HepG2 (cell line): ENCODE measurements around the gene SEBOX. TPM values are rescaled to one million over a fixed set of nuclear protein-coding genes. Genes with fewer than 3 reads are reported as not detected.

Experiments used
- ARID5B ChIP-seq: IDR thresholded peaks from 2 replicates; pipeline ENCODE4 v1.4.0; 2020; ENCODE audit warnings: mild to moderate bottlenecking, missing genetic modification reagents
- ATF7 ChIP-seq, 2 experiments: fragments of 450-650 bp in 1 of 2; sonication (generic) in 1 of 2; formaldehyde crosslinking in 1 of 2; IDR thresholded peaks; 2 replicates each; pipeline versions ENCODE4 v1.4.0 to v1.6.1; 2016 to 2020; ENCODE audit warnings: antibody characterized with exemption in 1 of 2, mild to moderate bottlenecking in 1 of 2, missing genetic modification reagents in 1 of 2
- BHLHE40 ChIP-seq: IDR thresholded peaks from 2 replicates; pipeline ENCODE4 v1.6.1; 2011; ENCODE audit warnings: low read length, improper control_type of control experiment
- CBX5 ChIP-seq: sonication (generic); formaldehyde crosslinking; IDR thresholded peaks from 2 replicates; pipeline ENCODE4 v1.4.0; 2020; ENCODE audit warnings: missing genetic modification reagents, borderline replicate concordance
- CEBPG ChIP-seq: IDR thresholded peaks from 2 replicates; pipeline ENCODE4 v1.6.1; 2016
- CREB1 ChIP-seq, 2 experiments: fragments of 450-650 bp in 1 of 2; IDR thresholded peaks; 2 replicates each; pipeline ENCODE4 v1.6.1; 2016 to 2017; ENCODE audit warnings: control low read depth in 1 of 2, mild to moderate bottlenecking in 1 of 2, missing compliant biosample characterization in 1 of 2, missing genetic modification characterization in 1 of 2
- FOSL2 ChIP-seq: sonication (generic); formaldehyde crosslinking; IDR thresholded peaks from 2 replicates; pipeline ENCODE4 v1.4.0; 2020; ENCODE audit warnings: missing genetic modification reagents
- FOXA3 ChIP-seq: IDR thresholded peaks from 2 replicates; pipeline ENCODE4 v1.6.1; 2016; ENCODE audit warnings: missing genetic modification reagents, missing compliant biosample characterization
- HDAC2 ChIP-seq: sonication (generic); formaldehyde crosslinking; IDR thresholded peaks from 2 replicates; pipeline ENCODE4 v1.4.0; 2020; ENCODE audit warnings: missing genetic modification reagents
- HMG20A ChIP-seq: IDR thresholded peaks from 2 replicates; pipeline ENCODE4 v1.6.1; 2016; ENCODE audit warnings: borderline replicate concordance
- HOXD1 ChIP-seq: sonication (generic); formaldehyde crosslinking; IDR thresholded peaks from 2 replicates; pipeline ENCODE4 v1.5.0; 2020; ENCODE audit warnings: missing genetic modification reagents
- MYPOP ChIP-seq: sonication (generic); formaldehyde crosslinking; IDR thresholded peaks from 2 replicates; pipeline ENCODE4 v1.8.1; 2023; ENCODE audit warnings: mild to moderate bottlenecking, moderate library complexity, missing genetic modification reagents
- NFKBIZ ChIP-seq: IDR thresholded peaks from 2 replicates; pipeline ENCODE4 v1.6.1; 2018; ENCODE audit warnings: missing genetic modification reagents, missing compliant biosample characterization
- NR2C2 ChIP-seq: sonication (generic); formaldehyde crosslinking; IDR thresholded peaks from 2 replicates; pipeline ENCODE4 v1.4.0; 2020; ENCODE audit warnings: missing genetic modification reagents, mild to moderate bottlenecking, moderate library complexity, borderline replicate concordance
- SETDB1 ChIP-seq: sonication (generic); formaldehyde crosslinking; IDR thresholded peaks from 2 replicates; pipeline ENCODE4 v1.5.1; 2020; ENCODE audit warnings: missing genetic modification reagents, mild to moderate bottlenecking, borderline replicate concordance
- SMARCE1 ChIP-seq: fragments of 450-650 bp; IDR thresholded peaks from 2 replicates; pipeline ENCODE4 v1.6.1; 2017; ENCODE audit warnings: borderline replicate concordance
- SP140L ChIP-seq: sonication (generic); formaldehyde crosslinking; IDR thresholded peaks from 2 replicates; pipeline ENCODE4 v1.4.0; 2020; ENCODE audit warnings: missing genetic modification reagents, borderline replicate concordance
- SRSF9 ChIP-seq: fragments of 200-400 bp; formaldehyde crosslinking; IDR thresholded peaks from 2 replicates; pipeline ENCODE4 v1.6.1; 2018; ENCODE audit warnings: borderline replicate concordance, mild to moderate bottlenecking, low read depth, low read length; ENCODE audit not compliant: insufficient read depth, poor library complexity, severe bottlenecking
- TEAD3 ChIP-seq: optimal IDR thresholded peaks from 2 replicates; pipeline ENCODE3; 2016; ENCODE audit warnings: borderline replicate concordance
- THAP11 ChIP-seq: IDR thresholded peaks from 2 replicates; pipeline ENCODE4 v1.6.1; 2016; ENCODE audit warnings: missing biosample characterization, missing genetic modification reagents
- ZBTB21 ChIP-seq: sonication (generic); formaldehyde crosslinking; IDR thresholded peaks from 2 replicates; pipeline ENCODE4 v1.4.0; 2020; ENCODE audit warnings: missing genetic modification reagents
- ZNF879 ChIP-seq: sonication (generic); formaldehyde crosslinking; IDR thresholded peaks from 2 replicates; pipeline ENCODE4 v1.8.1; 2023; ENCODE audit warnings: missing genetic modification reagents
- polyA plus RNA-seq, 8 experiments: library from polyadenylated mRNA; depleted of rRNA in 3 of 8; stranded (reverse) in 7 of 8; unstranded in 1 of 8; fragments of >200 nt; fragmentation: Illumina TruSeq in 4 of 8; extraction: Trizol in 4 of 8; gene quantifications; 2 replicates each; pipeline versions ENCODE4 v1.2.1 to v1.2.3, GENCODE V29; 2011 to 2016; ENCODE audit warnings: low read depth in 4 of 8, missing spikeins in 1 of 8, mixed read lengths in 1 of 8; ENCODE audit not compliant: insufficient read depth in 1 of 8
- total RNA-seq, 5 experiments: library from RNA; depleted of rRNA; stranded (reverse); fragments of >200 nt; fragmentation: Illumina TruSeq; extraction: Trizol; gene quantifications; 2 replicates each; pipeline ENCODE4 v1.2.3, GENCODE V29; 2016; ENCODE audit warnings: low read depth in 1 of 5
- TF ChIP-seq, protein P1 (sequence below), 2 experiments: fragments of 450-650 bp in 1 of 2; sonication (generic) in 1 of 2; formaldehyde crosslinking; IDR thresholded peaks; 2 replicates each; pipeline versions ENCODE4 v1.5.0 to v1.8.0; 2020 to 2022; ENCODE audit warnings: mild to moderate bottlenecking in 1 of 2, missing genetic modification reagents in 1 of 2

The SEBOX gene
- total and polyA plus RNA-seq, 2 of the 13 experiments (the other 11 are each of a cell fraction or from before 2014, with no cell fraction given), result not detected

- TF ChIP-seq CREB1 (IDR thresholded peaks at IDR 0.05), result no peak
- TF ChIP-seq CREB1 (CRISPR knock-in tag; IDR thresholded peaks at IDR 0.05), result 0 out of 2 replicates have a peak, but pooled peaks have one; percentile 38
- TF ChIP-seq, protein P1, sequence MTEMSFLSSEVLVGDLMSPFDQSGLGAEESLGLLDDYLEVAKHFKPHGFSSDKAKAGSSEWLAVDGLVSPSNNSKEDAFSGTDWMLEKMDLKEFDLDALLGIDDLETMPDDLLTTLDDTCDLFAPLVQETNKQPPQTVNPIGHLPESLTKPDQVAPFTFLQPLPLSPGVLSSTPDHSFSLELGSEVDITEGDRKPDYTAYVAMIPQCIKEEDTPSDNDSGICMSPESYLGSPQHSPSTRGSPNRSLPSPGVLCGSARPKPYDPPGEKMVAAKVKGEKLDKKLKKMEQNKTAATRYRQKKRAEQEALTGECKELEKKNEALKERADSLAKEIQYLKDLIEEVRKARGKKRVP (CRISPR knock-in tag; IDR thresholded peaks at IDR 0.05), result peak in 1 of 2 experiments; percentile 96; a peak in 2 of 4 replicates
- no peak for TF ChIP-seq ZNF879 (CRISPR knock-in tag)
- TF ChIP-seq HDAC2 (CRISPR knock-in tag), result peak; percentile 46; the same call in 1 of the 2 replicates
- TF ChIP-seq SETDB1 (CRISPR knock-in tag), result no peak
- peak; percentile 62 for TF ChIP-seq BHLHE40
- no peak for TF ChIP-seq SP140L (CRISPR knock-in tag)
- TF ChIP-seq HMG20A (CRISPR knock-in tag), result peak; percentile 57; the same call in 1 of the 2 replicates
- TF ChIP-seq TEAD3 (CRISPR knock-in tag), result peak; percentile 56
- peak; percentile 54; the same call in 1 of the 2 replicates for TF ChIP-seq NR2C2 (CRISPR knock-in tag)
- peak; percentile 61; the same call in 1 of the 2 replicates for TF ChIP-seq ARID5B (CRISPR knock-in tag)
- peak; percentile 85 for TF ChIP-seq CEBPG (CRISPR knock-in tag)
- TF ChIP-seq THAP11 (CRISPR knock-in tag), result peak; percentile 32; the same call in 1 of the 2 replicates
- peak; percentile 22; the same call in 1 of the 2 replicates for TF ChIP-seq MYPOP
- 0 out of 2 replicates have a peak, but pooled peaks have one; percentile 32 for TF ChIP-seq ZBTB21 (CRISPR knock-in tag)
- TF ChIP-seq HOXD1 (CRISPR knock-in tag), result no peak
- no peak for TF ChIP-seq SMARCE1
- 0 out of 2 replicates have a peak, but pooled peaks have one; percentile 23 for TF ChIP-seq NFKBIZ
- TF ChIP-seq FOSL2 (CRISPR knock-in tag), result peak; percentile 41; the same call in 1 of the 2 replicates
- peak; percentile 61; the same call in 1 of the 2 replicates for TF ChIP-seq CBX5 (CRISPR knock-in tag)
- TF ChIP-seq SRSF9, result no peak
- peak; percentile 50; the same call in 1 of the 2 replicates for TF ChIP-seq FOXA3 (CRISPR knock-in tag)
- TF ChIP-seq ATF7 (IDR thresholded peaks at IDR 0.05), result peak; percentile 79
- no peak for TF ChIP-seq ATF7 (CRISPR knock-in tag; IDR thresholded peaks at IDR 0.05)
Measured at GRCh38 chr17:28379814-28380801, 15.1 kb upstream of the SEBOX start (continued).
